CD4-positive, alpha-beta memory T cell (primary cell): ENCODE results near the gene CNR2. TPM values are rescaled to one million over a fixed set of nuclear protein-coding genes. Genes with fewer than 3 reads are reported as not detected.

ENCODE experiments used
- CTCF ChIA-PET: fragments of 350-600 bp; sonication (Branson Sonifier 250); formaldehyde crosslinking; loops from one replicate; lab custom pipeline; 2021; ENCODE audit warnings: inconsistent platforms; ENCODE audit not compliant: partially characterized antibody; lab: Charles Lee
- POLR2A ChIA-PET: fragments of 350-600 bp; sonication (Branson Sonifier 250); formaldehyde crosslinking; loops from one replicate; lab custom pipeline; 2021; ENCODE audit not compliant: partially characterized antibody; lab: Charles Lee
- DNase-seq, 5 donors: peaks; one replicate each; pipeline versions ENCODE4 v3.0.0 to v3.0.0-alpha.2; 2020 to 2022; ENCODE audit warnings: mixed read lengths in 1 of 5
- H3K27ac ChIP-seq: one replicate; pipeline ENCODE4 v1.7.0; 2013; ENCODE audit warnings: low read depth, low read length
- H3K27me3 ChIP-seq: 2 replicates; pipeline ENCODE4 v1.7.0; 2013; ENCODE audit warnings: mild to moderate bottlenecking, low read length, moderate library complexity; ENCODE audit not compliant: insufficient read depth
- H3K36me3 ChIP-seq: 2 replicates; pipeline ENCODE4 v1.7.0; 2013; ENCODE audit warnings: mild to moderate bottlenecking, low read length, moderate library complexity; ENCODE audit not compliant: insufficient read depth
- H3K4me1 ChIP-seq: 2 replicates; pipeline ENCODE4 v1.7.0; 2013; ENCODE audit warnings: mild to moderate bottlenecking, low read length, moderate library complexity; ENCODE audit not compliant: insufficient read depth
- H3K4me3 ChIP-seq, 2 donors: one replicate each; pipeline ENCODE4 v1.7.0; 2013; ENCODE audit warnings: low read length in 2 of 2, mild to moderate bottlenecking in 1 of 2
- H3K9me3 ChIP-seq, 2 donors: one replicate each; pipeline ENCODE4 v1.7.0; 2013; ENCODE audit warnings: low read length in 2 of 2, control low read depth in 1 of 2; ENCODE audit not compliant: control insufficient read depth in 1 of 2
- H3K27ac Mint-ChIP-seq, 7 donors: one replicate each; pipeline ENCODE4 v1.8.0; 2020 to 2021; ENCODE audit warnings: mixed read lengths in 7 of 7, mild to moderate bottlenecking in 6 of 7, inconsistent platforms in 3 of 7, moderate library complexity in 3 of 7
- H3K27me3 Mint-ChIP-seq, 2 donors: one replicate each; pipeline ENCODE4 v1.8.0; 2020 to 2021; ENCODE audit warnings: mixed read lengths in 2 of 2
- H3K36me3 Mint-ChIP-seq, 2 donors: one replicate each; pipeline ENCODE4 v1.8.0; 2020 to 2021; ENCODE audit warnings: mixed read lengths in 2 of 2, inconsistent platforms in 1 of 2, mild to moderate bottlenecking in 1 of 2
- H3K4me1 Mint-ChIP-seq, 4 donors: one replicate each; pipeline ENCODE4 v1.8.0; 2020 to 2021; ENCODE audit warnings: mixed read lengths in 4 of 4, mild to moderate bottlenecking in 1 of 4
- H3K4me3 Mint-ChIP-seq, 8 donors: one replicate each; pipeline ENCODE4 v1.8.0; 2020 to 2021; ENCODE audit warnings: mixed read lengths in 8 of 8, mild to moderate bottlenecking in 7 of 8, moderate library complexity in 6 of 8, inconsistent platforms in 3 of 8
- H3K9me3 Mint-ChIP-seq, 8 donors: one replicate each; pipeline ENCODE4 v1.8.0; 2020 to 2021; ENCODE audit warnings: mixed read lengths in 8 of 8, mild to moderate bottlenecking in 5 of 8, inconsistent platforms in 3 of 8, moderate library complexity in 1 of 8
- intact Hi-C: fragments of 100-400 bp; cut with micrococcal nuclease; formaldehyde crosslinking; loops from one replicate; pipeline ENCODE4 v1.15.1; 2023
- polyA plus RNA-seq, 2 donors: library from polyadenylated mRNA; unstranded; fragments of 300-500 nt; fragmentation: Illumina TruSeq; gene quantifications; one replicate each; pipeline ENCODE4 v1.2.3, GENCODE V29; 2021
- total RNA-seq, 2 experiments: library from RNA; stranded (reverse); gene quantifications; one replicate each; pipeline ENCODE4 v1.2.3, GENCODE V29; 2021

CNR2 gene
- total and polyA plus RNA-seq, 4 experiments from 2014 or later: 0.36 TPM; not detected in 3

DNA sequence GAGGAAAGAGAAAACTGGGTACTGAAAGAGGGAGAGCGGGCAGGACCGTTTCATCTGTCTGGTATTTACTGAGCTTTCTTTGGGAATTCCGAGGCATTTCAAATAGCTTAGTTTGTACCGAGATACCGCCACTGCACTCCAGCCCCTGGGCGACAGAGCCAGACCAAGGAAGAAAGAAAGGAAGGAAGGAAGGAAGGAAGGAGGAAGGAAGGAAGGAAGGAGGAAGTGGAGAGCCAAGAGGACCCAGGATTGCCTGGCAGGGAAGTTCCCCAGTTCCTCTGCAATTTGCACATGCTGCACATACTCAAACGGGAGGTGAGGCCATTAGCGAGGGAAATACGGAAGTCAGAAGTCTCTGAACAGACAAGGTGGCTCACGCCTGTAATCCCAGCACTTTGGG lies 44.1 kb downstream of the CNR2 start:
- peak overlapping the region in 6 of 8 donors; percentile 82 to 92 (median 90) for H3K4me3 Mint-ChIP-seq
- peaks cover 15 to 24% (median 19%) of the 10 kb centered on the region in 4 donors for H3K4me1 Mint-ChIP-seq
- H3K36me3 Mint-ChIP-seq: peaks cover 7 to 10% of the 10 kb centered on the region in 2 donors
- no peak overlapping the region for H3K27ac ChIP-seq
- no peaks in the 10 kb centered on the region for H3K27me3 ChIP-seq
- intact Hi-C loops: loop anchor here (2.0 to 5.0 kb wide), 2 partner anchors 68 to 88 kb away; partner anchors contain the start of genes GALE and PNRC2
- H3K36me3 ChIP-seq: peaks cover 3% of the 10 kb centered on the region
- peaks cover 24% of the 10 kb centered on the region for H3K4me1 ChIP-seq
- no peak for DNase-seq
- CTCF ChIA-PET: interaction anchor here (1.0 to 5.5 kb wide), 8 partner anchors 9 to 99 kb away, joined by 3 to 36 read pairs (median 4); no protein-coding TSS in a partner anchor
- H3K9me3 Mint-ChIP-seq: peaks cover 0 to 1% (median 0%) of the 10 kb centered on the region in 8 donors
- POLR2A ChIA-PET: interaction anchor here (1.4 to 1.5 kb wide), 2 partner anchors 59 to 111 kb away, joined by 4 to 5 read pairs; partner anchors contain the start of gene SRSF10
- H3K4me3 ChIP-seq: no peak overlapping the region
- H3K27ac Mint-ChIP-seq: peak overlapping the region in 4 of 7 donors; percentile 68 to 95 (median 90)
- H3K9me3 ChIP-seq: no peaks in the 10 kb centered on the region
- no peaks in the 10 kb centered on the region for H3K27me3 Mint-ChIP-seq

GRCh38 chr1:23868557-23869016 lies 44.6 kb downstream of the CNR2 start:
- Mint-ChIP-seq H3K27ac (peak overlapping the region; percentile 68 to 95 (median 90)), H3K36me3 (peaks cover 7 to 10% of the 10 kb centered on the region in 2 donors), H3K4me3 (peak overlapping the region; percentile 82 to 92 (median 88)), H3K4me1 (peaks cover 15 to 24% (median 19%) of the 10 kb centered on the region in 4 donors), H3K9me3 (peaks cover 0 to 1% (median 0%) of the 10 kb centered on the region in 8 donors), H3K27me3 (no peaks in the 10 kb centered on the region)
- intact Hi-C loops: loop anchor here (1.0 to 5.0 kb wide), 7 partner anchors 30 to 177 kb away; partner anchors contain the start of genes GALE, HMGCL, PNRC2 and RPL11
- ChIA-PET CTCF (interaction anchor here (1.0 to 5.5 kb wide), 8 partner anchors 9 to 98 kb away, joined by 3 to 36 read pairs (median 4); no protein-coding TSS in a partner anchor), POLR2A (interaction anchor here (1.4 to 1.5 kb wide), 2 partner anchors 59 to 111 kb away, joined by 4 to 5 read pairs; partner anchors contain the start of gene SRSF10)
- Histone ChIP-seq H3K27me3 (no peaks in the 10 kb centered on the region), H3K4me1 (peaks cover 24% of the 10 kb centered on the region), H3K27ac (no peak overlapping the region), H3K36me3 (peaks cover 3% of the 10 kb centered on the region), H3K4me3 (peak overlapping the region in 1 of 2 donors; percentile 77), H3K9me3 (no peaks in the 10 kb centered on the region)
- DNase-seq: no peak

GRCh38 chr1:23867895-23868556 lies 45.1 kb downstream of the CNR2 start, which contains the start of gene FUCA1:
Gene FUCA1 (minus strand): TSS chr1:23868290. CDS start chr1:23868286, 4 bp downstream.
- H3K27me3 Mint-ChIP-seq: no peaks in the 10 kb centered on the region
- ChIA-PET CTCF (interaction anchor here (1.0 to 5.5 kb wide), 6 partner anchors 10 to 96 kb away, joined by 3 to 36 read pairs (median 4); no protein-coding TSS in a partner anchor), POLR2A (interaction anchor here (1.1 to 1.4 kb wide), 3 partner anchors 58 to 68 kb away, joined by 3 to 4 read pairs (median 3); partner anchors contain the start of gene GALE)
- peak; percentile 94 to 96 (median 96) for DNase-seq
- Histone ChIP-seq H3K4me1 (peaks cover 24% of the 10 kb centered on the region), H3K27ac (peak within 1 kb of the TSS; percentile 63), H3K4me3 (peak within 1 kb of the TSS in 1 of 2 donors; percentile 77), H3K27me3 (no peaks in the 10 kb centered on the region), H3K9me3 (no peaks in the 10 kb centered on the region), H3K36me3 (peaks cover 4% of the 10 kb centered on the region)
- intact Hi-C loops: loop anchor here (1.0 to 5.0 kb wide), 7 partner anchors 30 to 177 kb away; partner anchors contain the start of genes GALE, HMGCL, PNRC2 and RPL11
- H3K9me3 Mint-ChIP-seq: peaks cover 0 to 1% (median 0%) of the 10 kb centered on the region in 8 donors
- peak within 1 kb of the TSS; percentile 68 to 95 (median 90) for H3K27ac Mint-ChIP-seq
- H3K4me3 Mint-ChIP-seq: peak within 1 kb of the TSS; percentile 82 to 92 (median 88)
- peaks cover 15 to 24% (median 19%) of the 10 kb centered on the region in 4 donors for H3K4me1 Mint-ChIP-seq
- H3K36me3 Mint-ChIP-seq: peaks cover 8 to 10% of the 10 kb centered on the region in 2 donors

DNA sequence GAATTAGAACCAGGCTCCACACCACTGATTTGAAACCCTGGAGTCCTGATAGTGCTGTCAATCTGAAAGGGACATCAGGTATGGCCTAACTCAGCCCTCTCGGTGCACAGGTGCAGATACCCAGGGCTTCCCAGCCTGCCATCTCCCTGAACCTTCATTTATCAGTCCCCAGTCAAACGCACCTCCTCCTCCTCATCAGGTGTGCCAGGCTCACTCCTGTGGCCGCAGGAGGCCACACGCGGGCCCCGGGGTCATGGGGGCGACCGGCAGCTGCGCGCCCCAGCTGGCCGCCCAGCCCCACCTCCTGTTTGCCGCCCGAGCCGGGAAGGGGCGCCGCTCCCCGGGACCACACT lies 45.6 kb downstream of the CNR2 start:
- Mint-ChIP-seq H3K4me3 (peak overlapping the region; percentile 82 to 92 (median 88)), H3K27ac (peak overlapping the region in 6 of 7 donors; percentile 68 to 88 (median 81)), H3K36me3 (peaks cover 13 to 15% of the 10 kb centered on the region in 2 donors), H3K27me3 (no peaks in the 10 kb centered on the region), H3K9me3 (peaks cover 0 to 1% (median 0%) of the 10 kb centered on the region in 8 donors), H3K4me1 (peaks cover 15 to 24% (median 19%) of the 10 kb centered on the region in 4 donors)
- Histone ChIP-seq H3K36me3 (peaks cover 9% of the 10 kb centered on the region), H3K27ac (peak overlapping the region; percentile 63), H3K9me3 (no peaks in the 10 kb centered on the region), H3K4me3 (peak overlapping the region in 1 of 2 donors; percentile 77), H3K4me1 (peaks cover 24% of the 10 kb centered on the region), H3K27me3 (no peaks in the 10 kb centered on the region)
- no peak for DNase-seq
- ChIA-PET CTCF (interaction anchor here (4.8 to 5.5 kb wide), 2 partner anchors 57 to 96 kb away, joined by 31 to 36 read pairs; no protein-coding TSS in a partner anchor), POLR2A (interaction anchor here (0.6 to 1.2 kb wide), 3 partner anchors 29 to 67 kb away, joined by 3 to 4 read pairs (median 3); partner anchors contain the start of gene GALE)
- intact Hi-C loops: loop anchor here (5.0 kb wide), 1 partner anchor 90 kb away; the partner anchor contains the start of gene PNRC2

GRCh38 chr1:23865543-23865930 lies 47.6 kb downstream of the CNR2 start:
- H3K36me3 Mint-ChIP-seq: peaks cover 13 to 23% of the 10 kb centered on the region in 2 donors
- peaks cover 14% of the 10 kb centered on the region for H3K36me3 ChIP-seq
- no peak overlapping the region for H3K4me3 ChIP-seq
- H3K27ac ChIP-seq: no peak overlapping the region
- peaks cover 15 to 24% (median 19%) of the 10 kb centered on the region in 4 donors for H3K4me1 Mint-ChIP-seq
- peak overlapping the region in 1 of 7 donors; percentile 55 for H3K27ac Mint-ChIP-seq
- no peaks in the 10 kb centered on the region for H3K9me3 ChIP-seq
- H3K27me3 ChIP-seq: no peaks in the 10 kb centered on the region
- no peaks in the 10 kb centered on the region for H3K9me3 Mint-ChIP-seq
- CTCF ChIA-PET: interaction anchor here (1.0 to 1.3 kb wide), 3 partner anchors 30 to 94 kb away, joined by 3 to 5 read pairs (median 4); no protein-coding TSS in a partner anchor
- no peaks in the 10 kb centered on the region for H3K27me3 Mint-ChIP-seq
- DNase-seq: no peak
- intact Hi-C loops: loop anchor here (5.0 kb wide), 1 partner anchor 92 kb away; the partner anchor contains the start of gene PNRC2
- peaks cover 24% of the 10 kb centered on the region for H3K4me1 ChIP-seq
- POLR2A ChIA-PET: no interaction called here
- peak overlapping the region in 2 of 8 donors; percentile 15 to 46 for H3K4me3 Mint-ChIP-seq

GRCh38 chr1:23864801-23865542 lies 48.2 kb downstream of the CNR2 start:
- Mint-ChIP-seq H3K27ac (no peak overlapping the region), H3K4me1 (peaks cover 15 to 24% (median 19%) of the 10 kb centered on the region in 4 donors), H3K4me3 (peak overlapping the region in 1 of 8 donors; percentile 46), H3K27me3 (no peaks in the 10 kb centered on the region), H3K9me3 (no peaks in the 10 kb centered on the region), H3K36me3 (peaks cover 13 to 24% of the 10 kb centered on the region in 2 donors)
- Histone ChIP-seq H3K9me3 (no peaks in the 10 kb centered on the region), H3K4me3 (no peak overlapping the region), H3K4me1 (peaks cover 24% of the 10 kb centered on the region), H3K27ac (no peak overlapping the region), H3K36me3 (peaks cover 14% of the 10 kb centered on the region), H3K27me3 (no peaks in the 10 kb centered on the region)
- ChIA-PET CTCF (interaction anchor here (1.0 to 1.3 kb wide), 3 partner anchors 30 to 94 kb away, joined by 3 to 5 read pairs (median 4); no protein-coding TSS in a partner anchor), POLR2A (no interaction called here)
- DNase-seq: no peak
- intact Hi-C loops: loop anchor here (5.0 kb wide), 1 partner anchor 92 kb away; the partner anchor contains the start of gene PNRC2
